ENCODE measurements around the gene TBKBP1.
A peak's percentile ranks its signal among the peaks of the same experiment; 100 is the strongest.
"Not testable (repeated sequence)": the region's sequence is repeated elsewhere in the genome, so short reads cannot be mapped to it uniquely, and the experiment has no call there.

Gene TBKBP1

DNA sequence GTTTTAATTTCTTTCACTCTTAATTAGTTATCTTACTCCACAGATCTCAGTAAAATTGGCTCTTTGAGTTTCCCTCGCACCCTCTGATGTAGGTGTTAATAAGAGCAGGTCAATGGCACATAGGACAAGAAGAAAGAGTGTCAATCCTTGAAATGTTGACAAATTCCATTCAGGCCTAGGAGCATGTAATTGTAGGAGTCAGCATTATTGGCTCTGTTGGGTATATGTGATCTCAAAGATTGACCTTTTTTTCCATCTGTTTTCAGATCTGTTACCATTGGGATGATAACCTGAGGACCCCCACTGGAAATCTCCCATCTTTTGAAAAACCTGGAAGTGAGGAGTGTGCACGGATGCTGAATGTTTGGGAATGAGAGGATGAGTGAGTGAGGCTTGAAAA lies 11.8 kb upstream of the TBKBP1 start:
- no peak for DNase-seq (ENCODE audit: low read depth)

DNA sequence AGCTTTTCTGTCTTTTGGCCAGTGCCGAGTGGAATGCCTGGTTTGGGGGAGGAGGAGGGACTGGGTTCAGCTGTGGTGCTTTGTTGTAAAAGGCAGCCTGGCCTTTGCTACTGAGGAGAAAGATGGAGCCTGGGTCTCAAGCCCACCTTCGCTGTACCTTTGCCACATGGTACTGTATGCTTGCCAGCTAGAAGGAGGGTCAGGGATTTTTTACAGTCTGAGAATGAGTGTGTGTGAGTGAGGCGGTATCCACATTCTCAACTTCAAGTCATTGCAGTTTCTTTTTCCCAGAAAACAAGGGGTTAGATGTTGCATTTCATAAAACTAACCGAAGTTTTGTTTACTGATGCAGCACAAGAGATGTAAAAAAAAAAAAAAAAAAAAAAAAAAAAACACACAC lies 11.2 kb upstream of the TBKBP1 start:
- DNase-seq (ENCODE audit: low read depth): not testable (repeated sequence)

DNA sequence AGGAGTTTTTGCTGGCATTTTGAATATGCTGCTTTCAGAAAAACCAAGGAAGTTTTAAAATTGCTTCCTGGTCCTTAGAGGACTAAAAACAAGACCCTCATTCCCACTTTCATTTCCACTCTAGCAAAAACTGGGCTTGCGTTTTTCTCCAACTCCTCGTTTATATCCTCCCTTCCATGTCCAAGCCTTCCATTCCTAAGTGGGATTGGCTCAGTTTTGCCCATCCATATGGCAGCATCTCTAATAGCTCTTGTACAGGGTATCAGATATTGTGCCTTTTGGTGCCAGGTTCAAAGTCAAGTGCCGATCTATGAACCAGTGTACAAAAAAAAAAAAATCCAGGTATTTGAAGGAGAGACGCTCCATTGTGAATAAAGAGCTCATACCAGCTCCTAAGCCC lies 9.9 kb upstream of the TBKBP1 start:
- no peak for DNase-seq (ENCODE audit: low read depth)

DNA sequence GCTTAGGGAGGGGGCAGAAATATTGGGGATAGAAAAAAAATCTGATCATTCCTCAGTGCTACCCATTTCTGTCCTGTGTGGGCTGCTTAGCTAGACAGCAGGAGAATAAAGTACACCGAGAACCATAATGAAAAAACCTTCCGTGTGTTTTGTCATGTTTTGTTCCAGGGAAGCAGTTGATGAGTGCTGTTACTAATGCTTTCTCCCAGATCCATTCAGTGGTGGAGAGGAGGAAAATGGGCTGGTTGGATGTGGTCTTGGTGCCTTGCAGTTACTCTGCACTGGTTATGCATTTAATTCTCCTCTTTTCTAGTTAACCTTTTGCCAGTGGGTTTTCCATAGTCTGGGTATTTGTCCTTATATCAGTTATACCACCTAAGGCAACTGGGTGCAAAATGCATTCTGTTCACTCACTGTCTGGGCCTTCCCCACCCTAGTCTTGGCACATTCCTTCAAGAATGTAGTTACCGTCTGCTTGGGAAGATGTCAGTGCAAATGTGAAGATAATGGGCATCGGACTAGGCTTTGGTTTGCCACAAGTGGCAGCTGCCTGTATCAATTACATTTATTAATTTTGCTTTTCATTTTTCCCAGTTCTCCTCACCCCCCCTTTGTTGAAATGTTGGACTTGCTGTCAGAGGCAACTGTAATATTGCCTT lies 9.3 kb upstream of the TBKBP1 start:
- DNase-seq (ENCODE audit: low read depth): peak; percentile 32

DNA sequence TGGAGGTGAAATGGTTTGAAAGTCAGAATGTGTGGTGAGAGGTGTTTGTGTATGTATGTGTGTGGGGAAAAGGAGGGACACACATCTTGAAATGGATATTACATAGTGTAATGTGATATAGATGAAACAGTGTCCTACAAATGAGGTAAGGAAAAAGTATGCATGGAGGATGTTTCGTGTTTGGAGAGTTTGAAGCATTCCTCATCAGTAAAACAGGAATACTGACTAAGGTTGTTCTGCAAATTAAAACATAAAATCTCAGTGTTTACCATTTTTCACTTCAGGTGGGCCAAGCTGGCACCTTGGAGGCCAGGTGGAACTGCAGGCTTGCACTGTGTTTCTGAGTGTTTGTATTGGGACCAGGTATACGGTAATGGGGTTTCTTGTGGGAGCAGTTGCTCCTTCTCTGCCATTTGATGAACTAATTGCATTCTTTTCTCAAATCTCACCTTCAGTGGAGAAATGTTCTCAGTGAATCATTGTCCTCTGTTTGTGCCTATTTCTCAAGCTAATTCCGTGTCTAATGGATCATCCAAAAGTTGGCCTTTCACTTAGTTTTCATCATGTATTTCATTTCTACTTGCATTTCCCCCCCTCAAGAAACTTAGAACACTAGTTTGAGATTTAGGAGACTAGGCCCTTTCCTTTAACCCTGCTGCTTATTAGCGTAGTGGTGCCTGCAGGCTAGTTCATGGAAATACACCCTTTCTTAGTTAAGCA lies 8.2 kb upstream of the TBKBP1 start:
- DNase-seq (ENCODE audit: low read depth): peak; percentile 44

DNA sequence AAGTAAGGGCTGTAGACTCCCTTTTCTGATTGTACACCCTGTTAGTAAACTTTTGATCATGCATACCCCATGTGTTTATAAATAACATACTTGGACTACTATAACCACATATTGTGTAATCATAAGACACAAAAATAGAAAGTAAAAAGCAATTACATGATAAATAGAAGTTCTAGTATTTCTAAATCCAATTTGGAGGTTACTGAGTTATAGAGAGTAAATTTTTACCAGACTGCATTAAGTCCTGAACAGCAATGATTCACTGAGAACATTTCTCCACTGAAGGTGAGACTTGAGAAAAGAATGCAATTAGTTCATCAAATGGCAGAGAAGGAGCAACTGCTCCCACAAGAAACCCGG lies 7.7 kb upstream of the TBKBP1 start:
- peak; percentile 66 for DNase-seq (ENCODE audit: low read depth)

DNA sequence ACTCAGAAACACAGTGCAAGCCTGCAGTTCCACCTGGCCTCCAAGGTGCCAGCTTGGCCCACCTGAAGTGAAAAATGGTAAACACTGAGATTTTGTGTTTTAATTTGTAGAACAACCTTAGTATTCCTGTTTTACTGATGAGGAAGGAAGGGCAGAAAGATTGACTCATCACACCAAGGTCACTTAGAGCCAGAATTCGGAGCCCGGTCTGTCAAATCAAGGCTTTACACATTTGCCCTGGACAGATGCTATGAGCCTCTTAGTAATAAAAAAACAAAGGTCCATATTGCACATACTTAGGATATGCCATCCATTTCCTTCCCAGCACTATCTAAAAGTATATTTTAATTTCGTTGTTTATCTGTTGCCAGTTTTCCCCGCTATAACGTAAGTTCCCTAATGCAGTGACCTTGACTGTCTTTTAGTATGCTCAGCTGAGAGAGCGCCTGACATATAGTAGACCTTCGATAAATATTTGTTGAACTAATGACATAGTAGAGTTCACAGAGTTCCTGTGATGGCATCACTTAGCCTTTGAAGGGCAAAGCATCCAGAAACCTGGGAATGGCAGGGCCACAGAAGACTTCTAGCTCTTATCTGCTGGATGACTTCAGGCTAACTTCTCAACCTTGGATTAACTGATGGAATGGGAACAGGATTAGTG lies 7.2 kb upstream of the TBKBP1 start:
- DNase-seq (ENCODE audit: low read depth): peak; percentile 51

DNA sequence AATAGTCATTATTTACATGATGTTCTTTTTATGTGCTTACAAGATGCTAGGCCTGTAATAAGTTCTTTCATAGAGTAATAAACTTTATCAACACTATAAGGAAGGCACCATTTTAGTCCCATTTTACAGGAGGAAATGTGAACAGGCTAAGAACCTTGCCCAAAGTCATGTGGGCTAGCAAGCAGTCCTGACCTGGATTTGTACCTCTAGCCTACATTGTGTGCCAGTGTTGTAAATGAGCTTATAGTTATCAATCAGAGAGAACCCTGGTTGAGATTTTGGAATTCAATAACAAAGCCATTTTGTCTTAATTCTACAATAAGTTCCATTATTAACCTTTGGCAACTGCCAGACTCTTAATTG lies 6.7 kb upstream of the TBKBP1 start:
- DNase-seq (ENCODE audit: low read depth): no peak

DNA sequence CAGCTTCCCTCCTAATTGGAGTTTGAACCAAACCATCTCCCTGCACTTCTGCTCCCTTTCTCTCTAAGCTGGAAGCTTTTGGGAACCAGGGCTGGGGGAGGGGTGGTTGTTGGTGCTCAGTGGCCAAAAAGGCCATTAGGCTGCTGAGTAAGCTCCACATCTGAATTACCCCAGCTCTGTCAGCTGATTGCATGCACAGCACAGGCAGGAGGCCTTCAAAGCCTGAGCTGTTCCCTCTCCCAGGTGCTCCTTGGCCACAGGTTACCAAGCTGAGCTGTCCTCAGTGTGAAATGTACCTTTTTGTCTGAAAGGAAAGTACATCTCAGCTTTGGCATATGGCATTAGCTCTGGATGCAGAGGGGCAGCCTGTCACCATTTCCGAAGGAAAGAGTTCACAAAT lies 6.2 kb upstream of the TBKBP1 start:
- DNase-seq (ENCODE audit: low read depth): peak; percentile 38

DNA sequence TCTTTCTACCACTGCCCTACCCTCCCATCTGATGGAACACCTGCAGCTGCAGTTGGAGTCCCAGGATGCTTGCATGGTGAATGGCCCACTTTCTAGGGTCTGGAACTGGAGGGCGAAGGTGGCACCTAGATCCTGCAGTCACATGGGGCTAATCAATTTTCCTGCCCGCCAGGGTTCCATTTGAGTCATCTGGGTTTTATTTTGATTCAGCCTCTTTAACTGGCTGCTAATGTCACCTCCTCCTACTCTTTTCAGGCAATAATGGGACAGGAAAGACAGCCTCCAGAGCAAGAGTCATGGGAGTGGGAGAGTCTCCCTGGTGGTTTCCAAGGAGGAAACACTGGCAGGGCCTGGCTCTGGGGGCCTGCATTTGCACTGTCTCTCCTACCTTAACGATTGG lies 3.8 kb upstream of the TBKBP1 start:
- no peak for DNase-seq (ENCODE audit: low read depth)

DNA sequence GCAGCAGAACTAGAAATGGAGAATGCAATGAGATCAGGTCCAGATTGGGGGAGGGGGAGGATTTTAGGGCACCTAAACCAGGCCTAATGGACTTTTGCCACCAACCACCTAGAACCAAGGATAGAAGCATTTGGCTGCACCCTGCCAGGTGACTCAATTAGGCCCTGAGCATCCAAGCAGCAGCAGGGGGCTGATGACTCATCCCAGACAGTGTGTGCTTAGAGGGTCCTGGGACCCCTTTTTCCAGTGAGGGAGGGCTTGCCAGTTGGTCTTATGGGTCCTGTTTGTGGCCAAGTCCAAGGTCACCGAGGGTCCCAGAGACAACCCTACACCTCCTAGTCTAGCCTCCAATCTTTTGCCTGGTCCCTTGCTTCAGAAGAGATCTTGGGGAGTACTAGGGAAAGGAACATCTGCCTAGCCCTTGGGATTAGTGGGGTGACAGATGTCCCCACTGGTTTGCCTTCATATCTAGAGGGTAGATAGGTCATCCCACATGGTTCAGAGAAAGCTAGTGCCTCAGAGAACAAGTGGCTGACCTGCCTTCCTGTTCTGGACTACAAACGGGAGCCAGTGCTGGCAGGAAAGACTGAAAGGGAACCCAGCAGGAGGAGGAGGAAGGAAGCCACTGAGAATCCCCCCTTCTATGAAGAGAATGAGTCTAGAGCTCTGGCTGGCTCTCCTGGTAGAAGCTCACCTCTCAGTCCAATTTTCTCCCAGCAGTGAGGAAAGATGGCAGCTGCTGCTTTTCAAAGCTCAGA lies 1.6 kb upstream of the TBKBP1 start:
- DNase-seq (ENCODE audit: low read depth): no peak

DNA sequence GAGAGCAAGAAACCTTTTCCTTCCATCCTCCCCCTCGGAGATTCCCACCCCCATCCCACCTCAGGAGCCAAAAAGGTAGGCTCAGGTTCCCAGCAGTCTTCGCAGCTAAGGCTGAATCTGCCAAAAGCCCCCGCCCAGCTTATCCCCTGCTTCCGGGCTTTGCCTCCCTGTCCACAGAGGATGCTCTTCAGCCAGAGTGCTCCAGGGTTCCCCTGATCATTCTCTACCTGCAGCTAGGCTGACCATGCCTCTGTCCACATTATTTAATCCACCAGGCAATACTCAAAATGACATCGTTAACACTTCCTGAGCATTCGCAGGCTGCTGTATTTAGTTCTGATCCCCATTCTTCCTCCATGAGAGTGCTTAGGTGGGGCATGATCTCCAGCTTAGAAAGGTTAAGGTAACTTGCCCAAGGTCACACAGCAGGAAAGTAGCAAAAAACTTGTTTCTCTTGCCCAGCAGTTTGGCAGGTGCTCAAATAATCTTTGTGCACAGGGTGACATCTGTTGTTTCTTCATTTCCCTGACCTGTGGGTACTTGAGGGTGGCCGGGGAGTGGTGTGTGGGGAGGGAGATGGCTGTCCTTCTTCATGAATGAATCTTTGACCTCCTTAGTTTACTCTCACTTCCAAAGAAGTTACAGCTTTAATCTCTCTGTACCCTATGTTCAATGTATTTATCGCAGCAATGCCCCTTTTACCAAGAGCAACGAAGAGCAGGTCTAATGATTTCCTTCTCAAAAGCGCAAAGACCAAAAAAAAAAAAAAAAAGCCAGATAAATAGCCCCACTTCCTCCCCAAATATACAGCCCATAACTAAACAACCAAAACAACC lies 848 bp upstream of the TBKBP1 start:
- no peak for DNase-seq (ENCODE audit: low read depth)

DNA sequence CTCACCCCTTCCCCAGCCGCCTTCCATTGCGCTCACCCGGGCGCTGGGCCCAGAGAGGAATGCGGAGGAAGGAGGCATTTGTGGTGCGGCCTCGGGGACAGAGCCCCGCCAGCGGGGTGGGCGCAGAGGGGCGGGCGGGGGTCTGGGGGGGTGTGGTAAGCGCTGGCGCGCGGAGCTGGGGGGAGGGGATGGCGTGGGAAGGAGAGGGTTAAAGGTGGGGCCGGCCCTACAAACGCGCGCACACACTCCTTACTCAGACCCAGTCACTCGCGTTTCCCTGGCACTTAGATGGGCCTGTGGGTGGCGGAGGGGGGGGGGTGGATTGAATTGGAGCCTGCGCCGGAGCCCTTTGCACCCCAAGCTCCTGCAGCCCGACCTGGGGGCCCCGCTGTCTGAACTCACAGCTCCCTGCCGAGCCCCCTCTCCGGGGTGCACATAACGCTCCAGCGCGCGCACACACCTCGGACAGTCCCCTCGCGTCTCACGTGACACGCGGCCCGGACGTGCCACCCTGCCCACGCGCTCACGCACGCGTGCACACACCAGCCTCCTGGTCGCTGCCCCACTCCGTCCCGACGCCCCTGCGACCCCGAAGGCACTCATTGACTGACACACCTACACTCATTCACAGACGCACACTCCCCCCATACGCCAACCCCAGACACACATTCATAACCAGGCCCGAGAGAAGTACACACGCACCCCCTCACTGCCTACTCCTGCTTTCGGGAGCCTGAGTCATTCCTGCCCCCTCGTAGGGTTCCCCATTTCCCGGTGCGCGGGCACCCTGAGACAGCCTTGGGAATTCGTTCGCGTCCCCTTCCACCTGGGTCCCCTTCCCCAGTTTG lies 844 bp downstream of the TBKBP1 start:
- DNase-seq (ENCODE audit: low read depth): peak; percentile 62

DNA sequence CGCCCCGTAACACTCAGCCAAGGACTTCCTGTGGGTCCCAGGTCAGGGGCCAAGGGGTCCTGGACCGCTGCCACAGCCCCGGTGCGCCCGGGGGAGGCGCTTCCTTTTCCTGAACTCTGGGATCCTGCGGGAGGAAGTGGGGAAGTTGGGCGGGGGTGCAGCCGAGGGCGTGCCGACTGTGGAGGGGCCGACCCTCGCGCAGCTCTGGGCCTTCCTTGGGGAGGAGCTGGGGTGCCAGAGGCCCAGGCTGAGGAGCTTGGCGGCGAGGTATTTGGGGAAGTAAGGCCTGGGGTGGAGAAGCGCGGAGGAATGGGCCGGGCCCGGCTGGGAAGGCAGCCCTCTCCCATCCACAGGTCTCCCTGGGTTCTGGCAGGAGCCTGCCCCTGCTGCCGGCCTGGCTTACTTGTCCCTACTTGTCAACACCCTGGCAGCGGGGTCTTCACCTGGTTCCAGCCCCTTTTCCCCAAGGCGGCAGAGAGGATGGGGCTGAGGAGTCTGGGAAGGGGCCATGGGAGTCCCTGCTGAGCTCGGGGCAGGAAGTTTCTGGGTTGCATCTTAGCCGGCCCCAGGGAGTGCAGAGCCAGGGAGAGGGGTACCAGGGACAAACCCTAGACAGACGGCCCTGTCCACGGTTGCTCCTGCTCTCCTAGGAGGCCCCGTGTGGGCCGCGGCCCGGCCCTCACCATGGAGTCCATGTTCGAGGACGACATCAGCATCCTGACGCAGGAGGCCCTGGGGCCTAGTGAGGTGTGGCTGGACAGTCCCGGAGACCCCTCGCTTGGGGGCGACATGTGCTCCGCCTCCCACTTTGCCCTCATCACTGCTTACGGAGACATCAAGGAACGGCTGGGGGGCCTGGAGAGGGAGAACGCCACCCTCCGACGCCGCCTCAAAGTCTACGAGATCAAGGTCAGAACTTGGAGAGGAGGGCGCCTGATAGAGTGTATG lies 1.7 kb downstream of the TBKBP1 start:
- DNase-seq (ENCODE audit: low read depth): no peak

DNA sequence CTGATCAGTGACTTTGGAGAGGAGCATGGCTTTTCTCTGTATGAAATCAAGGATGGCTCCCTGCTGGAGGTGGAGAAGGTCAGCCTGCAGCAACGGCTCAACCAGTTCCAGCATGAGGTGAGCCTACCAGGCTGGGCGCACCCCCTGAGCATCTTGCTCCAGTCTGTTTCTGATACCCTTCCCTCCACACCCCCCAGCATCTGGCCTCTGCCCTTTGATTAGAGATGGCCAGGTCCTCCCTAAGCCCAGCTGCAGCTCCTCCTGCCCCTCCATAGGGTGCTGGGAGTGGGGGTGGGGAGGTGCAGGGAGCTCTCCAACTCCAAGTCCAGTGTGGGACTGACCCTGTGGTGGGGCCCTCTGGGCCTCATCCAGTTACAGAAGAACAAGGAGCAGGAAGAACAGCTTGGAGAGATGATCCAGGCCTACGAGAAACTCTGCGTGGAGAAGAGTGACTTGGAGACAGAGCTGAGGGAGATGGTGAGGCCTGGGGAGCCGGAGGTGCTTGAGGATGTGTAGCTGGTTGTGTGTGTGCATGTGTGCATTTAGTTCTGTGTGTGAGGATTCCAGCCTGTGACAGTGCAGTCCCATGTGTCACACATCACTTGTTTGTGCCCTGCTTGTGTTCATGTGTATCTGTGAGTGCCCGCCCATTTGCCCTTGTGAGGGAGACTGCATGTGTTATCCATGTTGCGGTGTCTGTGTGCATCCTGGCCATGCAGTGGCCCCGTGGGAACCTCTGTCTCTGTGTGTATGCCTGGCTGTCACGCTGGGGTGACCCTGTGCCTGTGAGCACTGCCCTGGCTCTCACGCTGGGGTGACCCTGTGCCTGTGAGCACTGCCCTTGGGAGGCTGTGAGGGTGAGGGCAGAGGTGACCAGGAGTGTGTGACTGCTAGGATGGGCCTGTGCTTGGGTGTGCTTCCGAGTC lies 3.0 kb downstream of the TBKBP1 start:
- DNase-seq (ENCODE audit: low read depth): no peak

DNA sequence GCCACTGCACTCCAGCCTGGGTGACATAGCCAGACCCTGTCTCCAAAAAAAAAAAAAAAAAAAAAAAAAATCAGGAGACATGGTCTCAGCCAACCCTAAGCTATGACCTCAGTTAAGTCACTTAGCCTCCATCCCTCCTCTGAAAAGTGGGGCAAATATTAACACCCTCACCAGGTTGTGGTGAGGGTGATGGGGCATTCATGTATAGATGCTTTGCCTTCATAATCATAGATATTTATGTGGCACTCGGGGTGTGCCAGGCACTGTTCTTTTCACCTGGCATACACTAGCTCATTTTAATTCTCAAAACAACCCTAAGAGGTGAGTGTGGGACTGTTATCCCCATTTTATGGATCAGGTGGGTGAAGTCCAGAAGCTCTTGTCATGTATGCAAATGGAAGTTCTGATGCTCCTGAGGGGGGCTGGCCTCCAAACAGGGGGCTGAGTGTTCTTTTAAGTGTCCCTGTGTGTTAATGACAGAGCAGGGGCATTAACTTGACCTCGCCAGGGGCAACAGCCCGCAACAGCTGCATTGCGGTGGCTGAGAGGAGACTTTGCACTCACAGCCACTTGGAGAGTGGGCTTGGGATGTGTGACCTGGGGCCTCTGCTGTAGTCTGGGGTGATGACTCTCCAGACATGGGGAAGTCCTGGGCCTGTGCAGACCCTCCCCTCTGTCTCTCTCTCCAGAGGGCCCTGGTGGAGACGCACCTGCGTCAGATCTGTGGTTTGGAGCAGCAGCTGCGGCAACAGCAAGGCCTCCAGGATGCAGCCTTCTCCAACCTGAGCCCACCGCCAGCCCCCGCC lies 4.1 kb downstream of the TBKBP1 start:
- DNase-seq (ENCODE audit: low read depth): no peak

DNA sequence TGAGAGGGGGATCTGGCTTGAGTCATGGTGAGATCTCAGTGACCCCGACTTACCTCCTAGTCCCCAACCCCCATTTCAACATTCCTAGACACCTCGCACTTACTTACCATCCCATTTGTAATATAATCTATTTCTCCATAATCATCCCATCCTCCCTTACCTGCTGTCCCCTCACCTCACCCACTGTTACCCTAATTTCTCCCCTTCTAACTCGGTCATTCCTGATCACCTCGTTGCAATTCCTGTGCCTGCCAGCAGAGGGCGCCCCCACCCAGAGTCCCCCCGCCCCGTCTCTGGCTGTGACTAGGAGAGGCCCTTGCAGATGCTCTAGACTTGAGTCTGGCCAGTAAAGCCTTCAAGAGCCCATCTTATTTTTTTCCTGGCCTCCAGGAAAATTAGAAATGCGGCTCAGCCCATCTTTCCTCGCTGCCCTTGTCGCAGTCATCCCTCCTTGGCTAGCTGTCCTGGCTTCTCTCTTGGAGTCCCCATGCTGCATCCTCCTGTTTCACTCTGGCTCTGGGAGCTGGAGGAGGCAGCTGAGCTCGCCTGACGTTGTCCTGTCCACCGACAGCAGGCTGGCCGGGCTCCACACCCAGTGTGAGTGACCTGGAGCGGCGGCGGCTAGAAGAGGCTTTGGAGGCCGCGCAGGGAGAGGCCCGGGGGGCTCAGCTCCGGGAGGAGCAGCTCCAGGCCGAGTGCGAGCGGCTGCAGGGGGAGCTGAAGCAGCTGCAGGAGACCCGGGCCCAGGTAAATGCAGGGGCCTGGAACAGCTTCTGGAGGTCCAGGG lies 5.0 kb downstream of the TBKBP1 start:
- DNase-seq (ENCODE audit: low read depth): peak; percentile 72

Measured in ELR (cell line).